GM19238 (cell line): ENCODE measurements around the gene PLEK.
"Not testable (repeated sequence)": the region's sequence is repeated elsewhere in the genome, so short reads cannot be mapped to it uniquely, and the experiment has no call there.

Experiments used
- DNase-seq: peaks from one replicate; pipeline ENCODE4 v3.0.0; 2011; ENCODE audit warnings: low spot score; ENCODE audit not compliant: insufficient read length

PLEK gene, protein sequence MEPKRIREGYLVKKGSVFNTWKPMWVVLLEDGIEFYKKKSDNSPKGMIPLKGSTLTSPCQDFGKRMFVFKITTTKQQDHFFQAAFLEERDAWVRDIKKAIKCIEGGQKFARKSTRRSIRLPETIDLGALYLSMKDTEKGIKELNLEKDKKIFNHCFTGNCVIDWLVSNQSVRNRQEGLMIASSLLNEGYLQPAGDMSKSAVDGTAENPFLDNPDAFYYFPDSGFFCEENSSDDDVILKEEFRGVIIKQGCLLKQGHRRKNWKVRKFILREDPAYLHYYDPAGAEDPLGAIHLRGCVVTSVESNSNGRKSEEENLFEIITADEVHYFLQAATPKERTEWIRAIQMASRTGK

GRCh38 chr2:68365087-68365486 is at the start of gene PLEK:
Gene PLEK, plus strand, starts transcription at chr2:68365282. Its CDS starts 70 bp downstream, at chr2:68365352.
- DNase-seq, result no peak

- DNase-seq, result no peak
Measured at GRCh38 chr2:68316111-68316510, 49.0 kb upstream of the PLEK start.

- no peak for DNase-seq
Measured at GRCh38 chr2:68317971-68318913, 46.8 kb upstream of the PLEK start.

DNA sequence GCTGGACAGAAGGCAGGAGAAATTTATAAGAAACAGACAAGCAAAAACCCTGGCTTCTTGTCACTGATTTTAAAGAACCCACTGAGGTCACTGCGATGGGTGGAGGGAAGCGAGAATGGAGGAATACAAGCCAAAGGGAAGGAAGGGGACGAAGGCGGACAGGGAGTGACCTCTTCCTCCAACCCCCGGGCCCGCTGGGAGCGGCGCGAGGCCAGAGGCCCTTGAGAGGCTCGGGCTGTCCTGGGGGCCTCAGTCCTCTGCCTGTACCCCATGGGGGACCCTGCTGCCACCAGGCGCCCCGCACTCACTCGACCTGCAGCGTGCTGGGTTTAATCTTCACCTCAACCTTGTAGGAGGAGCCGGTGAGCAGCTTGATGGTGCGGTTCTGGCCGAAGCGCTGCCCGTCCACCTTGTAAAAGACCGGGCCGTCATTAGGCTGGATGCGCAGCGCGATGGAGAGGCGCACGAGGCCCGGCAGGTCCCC is 46.1 kb upstream of the PLEK start:
- DNase-seq, result no peak

DNA sequence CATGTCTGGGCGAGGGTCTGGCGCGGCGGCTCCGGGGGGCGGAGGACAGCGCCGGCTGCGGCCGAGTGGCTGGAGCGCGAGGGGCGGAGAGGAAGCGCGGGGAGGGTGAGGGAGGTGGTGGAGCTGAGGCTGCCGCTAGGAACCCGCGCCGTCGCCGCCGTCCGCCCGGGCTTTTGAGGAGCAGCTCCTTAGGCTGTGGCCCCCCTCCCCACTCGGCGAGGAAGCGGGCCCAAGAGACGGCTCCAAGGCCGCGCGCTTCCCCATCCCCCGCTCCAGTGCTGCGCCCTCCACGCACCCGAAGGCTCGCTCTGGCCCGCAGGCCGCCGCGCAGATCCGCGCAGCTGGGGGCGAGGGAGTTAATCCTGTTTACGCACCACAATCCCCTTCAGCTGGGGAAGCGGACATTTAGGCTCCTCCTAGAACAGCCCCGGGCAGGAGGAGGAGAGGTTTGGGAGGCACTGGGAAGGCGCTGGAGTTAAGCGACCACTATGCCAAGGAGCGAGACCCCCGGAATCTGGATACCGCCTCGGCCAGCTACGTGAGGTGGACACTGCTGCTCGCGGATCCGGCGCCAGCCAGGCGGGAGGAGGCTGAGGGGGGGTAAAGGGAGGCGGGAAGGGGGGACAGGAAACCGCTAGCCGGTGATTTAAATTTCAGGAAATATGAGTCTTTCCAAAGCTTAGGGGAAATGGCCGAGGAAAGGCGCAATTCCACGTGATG is 45.5 kb upstream of the PLEK start, which contains the start of gene CNRIP1:
TSS of gene CNRIP1 (minus strand) at position 552 of the 720 bp plus-strand sequence. CDS start at position 3, 549 bp downstream.
- no peak for DNase-seq

- no peak for DNase-seq
Measured at GRCh38 chr2:68320118-68320641, 44.9 kb upstream of the PLEK start.

GRCh38 chr2:68325056-68325455 is 40.0 kb upstream of the PLEK start:
- DNase-seq, result no peak

DNA sequence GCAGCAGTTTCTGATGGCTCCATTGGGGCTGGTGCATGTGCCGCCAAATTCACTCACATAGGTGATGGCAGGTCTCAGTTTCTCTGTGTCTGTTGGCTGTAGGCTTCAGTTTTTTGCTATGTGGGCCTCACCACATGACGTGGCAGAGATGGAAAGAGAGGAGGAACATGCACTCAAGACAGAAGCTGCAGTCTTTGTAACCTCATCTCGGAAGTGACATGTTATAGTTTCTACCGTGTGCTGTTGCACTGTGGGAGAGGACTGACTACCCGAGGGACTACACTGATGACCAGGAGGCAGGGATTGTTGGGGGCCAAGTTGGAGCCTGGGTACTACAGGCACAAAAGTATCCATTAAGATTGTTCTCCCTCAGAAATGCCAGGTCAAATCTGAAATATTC is 36.2 kb upstream of the PLEK start:
- DNase-seq, result no peak

DNA sequence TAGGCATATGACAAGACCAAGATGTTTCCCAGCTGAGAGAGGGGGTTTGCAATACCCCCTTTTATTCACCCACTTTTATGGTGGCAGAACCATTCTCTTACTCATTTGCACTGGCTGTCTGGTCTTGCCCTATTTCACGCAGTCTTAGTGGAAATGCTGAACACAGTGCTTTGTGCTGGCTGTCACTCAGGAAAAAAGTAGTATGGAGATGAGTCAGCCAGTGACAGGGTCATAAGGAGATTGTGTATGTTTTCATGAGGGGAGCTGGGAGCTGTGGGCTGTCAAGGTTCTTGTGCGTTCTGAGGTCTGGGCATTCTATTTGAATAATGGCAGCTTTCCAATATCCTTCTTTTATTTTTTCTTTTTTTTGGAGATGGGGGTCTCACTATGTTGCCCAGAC is 34.4 kb upstream of the PLEK start:
- no peak for DNase-seq

DNA sequence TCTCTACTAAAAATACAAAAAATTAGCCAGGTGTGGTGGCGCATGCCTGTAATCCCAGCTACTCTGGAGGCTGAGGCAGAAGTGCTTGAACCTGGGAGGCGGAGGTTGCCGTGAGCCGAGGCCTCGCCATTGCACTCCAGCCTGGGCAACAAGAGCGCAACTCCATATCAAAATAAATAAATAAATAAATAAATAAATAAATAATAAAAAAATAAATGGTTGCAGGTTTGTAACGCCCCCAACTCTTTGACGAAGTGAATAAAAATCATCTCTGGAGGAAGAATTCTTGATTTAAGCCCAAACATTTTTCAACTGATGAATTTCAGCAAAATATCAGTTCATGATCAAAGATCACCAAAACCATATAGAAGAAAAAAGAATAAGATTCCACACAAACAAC is 32.1 kb upstream of the PLEK start:
- no peak for DNase-seq

GRCh38 chr2:68333931-68334330 is 31.2 kb upstream of the PLEK start:
- no peak for DNase-seq

- DNase-seq, result no peak
Measured at GRCh38 chr2:68336192-68336591, 28.9 kb upstream of the PLEK start.

GRCh38 chr2:68340226-68341061 is 24.6 kb upstream of the PLEK start:
- no peak for DNase-seq

- DNase-seq, result no peak
Measured at GRCh38 chr2:68341062-68341329, 24.1 kb upstream of the PLEK start.

DNA sequence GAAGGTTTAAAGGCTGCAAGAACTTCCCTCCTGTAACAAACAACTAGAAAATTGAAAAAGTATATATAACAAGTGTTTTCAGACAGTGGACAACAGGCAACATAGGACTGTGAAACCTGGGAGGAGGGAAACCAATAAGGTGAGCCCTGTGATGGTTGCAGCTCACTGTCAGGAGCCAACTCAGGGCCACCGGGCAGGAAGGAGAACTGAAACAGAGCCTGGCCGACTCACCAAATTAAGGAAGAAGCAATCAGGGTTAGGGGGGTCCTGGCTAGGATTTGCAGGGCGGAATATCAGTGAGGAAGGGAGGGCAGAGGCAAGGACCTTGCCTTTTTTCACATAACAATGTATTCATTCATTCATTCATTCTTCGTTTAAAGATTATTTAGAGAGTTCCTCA is 23.5 kb upstream of the PLEK start:
- no peak for DNase-seq

DNA sequence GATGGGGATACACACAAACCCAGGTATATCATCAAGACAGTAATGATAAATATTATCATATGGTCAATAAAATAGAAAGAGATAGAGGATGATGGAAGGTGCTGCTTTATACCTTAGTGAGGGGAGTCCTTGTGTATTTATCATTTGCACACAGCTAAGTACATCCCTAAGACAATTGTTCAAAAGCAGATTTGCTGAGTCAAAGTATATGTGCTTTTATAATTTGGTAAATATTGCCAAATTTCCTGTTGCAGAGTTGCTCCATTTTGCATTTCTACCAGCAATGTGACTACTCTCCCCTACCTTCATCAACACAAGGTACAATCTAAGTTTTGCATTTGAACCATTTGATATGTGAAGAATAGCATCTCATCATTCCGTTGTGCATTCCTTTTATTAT is 22.6 kb upstream of the PLEK start:
- DNase-seq, result no peak

DNA sequence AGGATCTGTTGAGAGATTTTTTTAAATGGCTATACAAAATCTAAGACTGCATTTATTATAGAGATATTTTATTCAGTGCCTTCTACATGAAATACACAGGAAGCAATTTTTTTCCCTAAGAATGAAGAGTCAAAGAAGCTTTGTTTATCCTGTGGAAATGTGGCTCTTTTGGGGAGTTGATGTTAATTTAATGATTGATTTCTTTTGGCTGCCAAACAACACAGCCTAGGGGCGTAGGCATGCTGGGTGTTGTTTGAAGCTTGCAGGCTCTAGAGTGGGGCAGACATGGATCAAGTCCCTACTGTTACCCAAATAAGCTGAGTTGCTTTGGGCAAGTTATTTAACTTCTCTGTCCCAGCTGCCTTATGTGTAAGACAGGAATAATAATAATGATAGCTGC is 21.1 kb upstream of the PLEK start:
- DNase-seq, result no peak

- DNase-seq, result no peak
Measured at GRCh38 chr2:68345129-68345875, 19.8 kb upstream of the PLEK start.

DNA sequence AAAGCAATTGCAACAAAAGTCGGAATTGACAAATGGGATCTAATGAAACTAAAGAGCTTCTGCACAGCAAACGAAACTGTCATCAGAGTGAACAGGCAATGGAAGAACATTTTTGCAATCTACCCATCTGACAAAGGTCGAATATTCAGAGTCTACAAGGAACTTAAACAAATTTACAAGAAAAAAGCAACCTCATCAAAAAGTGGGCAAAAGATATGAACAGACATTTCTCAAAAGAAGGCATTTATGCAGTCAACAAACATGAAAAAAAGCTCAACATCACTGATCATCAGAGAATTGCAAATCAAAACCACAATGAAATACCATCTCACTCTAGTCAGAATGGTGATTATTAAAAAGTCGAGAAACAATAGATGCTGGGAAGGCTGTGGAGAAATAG is 16.0 kb upstream of the PLEK start:
- DNase-seq, result not testable (repeated sequence)

- no peak for DNase-seq
Measured at GRCh38 chr2:68351997-68352396, 13.1 kb upstream of the PLEK start.
